HG03280 (cell line): ENCODE data around the gene L3MBTL1.

Experiments
- ATAC-seq: cut with Tn5 transposase; IDR thresholded peaks from one replicate; pipeline ENCODE4 v1.9.1; 2021; ENCODE audit warnings: mild to moderate bottlenecking, moderate library complexity; ENCODE audit not compliant: unreplicated experiment

The L3MBTL1 gene

GRCh38 chr20:43558412-43559146 is 51.1 kb downstream of the L3MBTL1 start, which contains the start of gene SGK2:
SGK2 (plus strand) TSS chr20:43559027; CDS start chr20:43566496, 7,469 bp downstream.
- ATAC-seq = no peak

- no peak for ATAC-seq
Measured at GRCh38 chr20:43559147-43559987, 51.9 kb downstream of the L3MBTL1 start.

GRCh38 chr20:43560974-43561373 is 53.5 kb downstream of the L3MBTL1 start:
- ATAC-seq = no peak

GRCh38 chr20:43563429-43563828 is 55.9 kb downstream of the L3MBTL1 start:
- no peak for ATAC-seq

- ATAC-seq = no peak
Measured at GRCh38 chr20:43563991-43564390, 56.5 kb downstream of the L3MBTL1 start.

GRCh38 chr20:43564455-43564854 is 57.0 kb downstream of the L3MBTL1 start:
- ATAC-seq = no peak

GRCh38 chr20:43564993-43565757 is 57.7 kb downstream of the L3MBTL1 start:
- ATAC-seq = no peak

GRCh38 chr20:43565758-43566104 is 58.2 kb downstream of the L3MBTL1 start:
- ATAC-seq = no peak

- no peak for ATAC-seq
Measured at GRCh38 chr20:43567477-43567876, 60.0 kb downstream of the L3MBTL1 start.

- no peak for ATAC-seq
Measured at GRCh38 chr20:43568706-43569105, 61.2 kb downstream of the L3MBTL1 start.

GRCh38 chr20:43569282-43569681 is 61.8 kb downstream of the L3MBTL1 start:
- ATAC-seq = no peak

GRCh38 chr20:43570496-43570895 is 63.0 kb downstream of the L3MBTL1 start:
- no peak for ATAC-seq

- ATAC-seq = no peak
Measured at GRCh38 chr20:43571310-43571709, 63.8 kb downstream of the L3MBTL1 start.

GRCh38 chr20:43571771-43572170 is 64.3 kb downstream of the L3MBTL1 start:
- ATAC-seq = no peak

- no peak for ATAC-seq
Measured at GRCh38 chr20:43572891-43573290, 65.4 kb downstream of the L3MBTL1 start.

- no peak for ATAC-seq
Measured at GRCh38 chr20:43576108-43576507, 68.6 kb downstream of the L3MBTL1 start.

- ATAC-seq = no peak
Measured at GRCh38 chr20:43579861-43580793, 72.6 kb downstream of the L3MBTL1 start.

GRCh38 chr20:43583133-43583864 is 75.8 kb downstream of the L3MBTL1 start:
- ATAC-seq = no peak

- ATAC-seq = no peak
Measured at GRCh38 chr20:43583982-43584432, 76.5 kb downstream of the L3MBTL1 start.
